ENCODE measurements around the gene TH. TPM values are rescaled to one million over a fixed set of nuclear protein-coding genes. Genes with fewer than 3 reads are reported as not detected.

TH gene
- total and polyA plus RNA-seq, 2 of the 8 experiments (the other 6 are each of a cell fraction or from before 2014, with no cell fraction given): 0.09 TPM; not detected in 1

DNA sequence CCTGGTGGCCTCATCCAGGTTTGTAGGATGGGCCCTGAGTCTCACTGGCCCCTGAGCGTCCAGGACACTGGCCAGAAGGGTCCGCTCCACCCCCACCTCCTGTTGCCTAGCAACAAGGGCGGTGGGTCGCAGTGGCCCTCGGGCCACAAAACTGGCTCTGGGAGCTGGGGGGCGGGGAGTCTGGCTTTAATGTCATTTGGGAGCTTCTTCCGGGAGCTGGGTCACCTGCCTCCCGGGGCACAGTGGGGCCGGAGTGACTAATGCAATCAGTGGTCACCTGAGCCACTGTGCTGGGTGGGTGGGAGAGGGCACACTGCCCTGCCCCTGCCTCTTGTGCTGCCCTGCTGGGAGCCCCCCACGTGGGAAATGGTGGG is 2.6 kb downstream of the TH start:
- Histone ChIP-seq H3K18ac (ENCODE audit: extremely low read depth, low read length) (no peak overlapping the region), H4K5ac (ENCODE audit: insufficient read length, low read depth, low read length) (no peak overlapping the region), H3K4me3 (ENCODE audit: extremely low read depth in 1 of 4, insufficient read depth in 2 of 4, low read depth in 3 of 4, low read length in 4 of 4) (no peak overlapping the region), H2AFZ (ENCODE audit: low read length) (no peak overlapping the region), H3K4me2 (ENCODE audit: insufficient read depth in 1 of 2, low read depth in 2 of 2, low read length in 2 of 2) (no peak overlapping the region), H2BK12ac (ENCODE audit: low read depth, low read length) (no peak overlapping the region), H3K27me3 (replicated peaks in 1 of 4; ENCODE audit: control insufficient read depth in 3 of 4, extremely low read depth in 1 of 4, insufficient read depth in 3 of 4, low read length in 3 of 4) (peaks cover 0 to 14% (median 0%) of the 10 kb centered on the region in 4 experiments; a peak in 3 of 7 replicates), H3K23me2 (ENCODE audit: low read depth, low read length) (no peaks in the 10 kb centered on the region), H3K14ac (ENCODE audit: insufficient read length) (no peak overlapping the region), H3K27ac (ENCODE audit: low read depth, low read length) (no peak overlapping the region), H3K79me2 (ENCODE audit: control insufficient read depth in 1 of 2, insufficient read depth in 2 of 2, low read length in 2 of 2) (no peaks in the 10 kb centered on the region), H4K20me1 (replicated peaks in 1 of 2; ENCODE audit: control insufficient read depth in 1 of 2, insufficient read depth in 2 of 2, low read length in 2 of 2) (no peaks in the 10 kb centered on the region), H3K56ac (replicated peaks; ENCODE audit: insufficient read length, low read depth, low read length) (no peak overlapping the region), H2BK120ac (replicated peaks; ENCODE audit: low read depth, low read length) (no peak overlapping the region), H3K9me3 (ENCODE audit: insufficient read depth in 2 of 2, low read depth in 1 of 2, low read length in 1 of 2) (no peaks in the 10 kb centered on the region), H4K8ac (ENCODE audit: extremely low read depth, insufficient read depth, low read length) (no peak overlapping the region), H2AK5ac (ENCODE audit: low read depth, low read length) (no peak overlapping the region), H3K9ac (replicated peaks in 1 of 4; ENCODE audit: extremely low read depth in 1 of 4, low read depth in 3 of 4, low read length in 3 of 4) (no peak overlapping the region), H4K91ac (replicated peaks; ENCODE audit: insufficient read length, low read length) (no peak overlapping the region), H3K79me1 (ENCODE audit: low read depth, low read length) (no peaks in the 10 kb centered on the region), H2BK20ac (ENCODE audit: low read length) (no peak overlapping the region), H3K36me3 (ENCODE audit: control insufficient read depth in 2 of 4, insufficient read depth in 4 of 4, low read length in 3 of 4) (no peaks in the 10 kb centered on the region; a peak in 1 of 8 replicates), H3K4me1 (replicated peaks in 1 of 4; ENCODE audit: control insufficient read depth in 3 of 4, insufficient read depth in 4 of 4, low read length in 3 of 4) (peaks cover 0 to 6% (median 1%) of the 10 kb centered on the region in 4 experiments; a peak in 2 of 7 replicates), H3K23ac (ENCODE audit: insufficient read length) (no peak overlapping the region), H3K4ac (replicated peaks; ENCODE audit: insufficient read length, low read depth, low read length) (no peak overlapping the region), H2BK5ac (ENCODE audit: low read depth, low read length) (no peak overlapping the region), H2BK15ac (ENCODE audit: low read length) (no peak overlapping the region)
- TF ChIP-seq RXRA (IDR thresholded peaks at IDR 0.05; ENCODE audit: insufficient read depth, low read depth, low read length): no peak
- no peak for TF ChIP-seq ATF2 (IDR thresholded peaks at IDR 0.05; ENCODE audit: low read length)
- TF ChIP-seq KDM5A (IDR thresholded peaks at IDR 0.05; ENCODE audit: low read length): no peak
- TF ChIP-seq NANOG (IDR thresholded peaks at IDR 0.05; ENCODE audit: insufficient read depth, low read depth, low read length, poor library complexity, severe bottlenecking): no peak
- no peak for TF ChIP-seq ASH2L (IDR thresholded peaks at IDR 0.05; ENCODE audit: low read length)
- TF ChIP-seq POLR2A (IDR thresholded peaks at IDR 0.05; ENCODE audit: control extremely low read depth in 1 of 2, low read depth in 2 of 2, low read length in 2 of 2): no peak
- no peak for TF ChIP-seq ATF3 (IDR thresholded peaks at IDR 0.05; ENCODE audit: insufficient read depth, low read depth, low read length)
- no peak for TF ChIP-seq SRF (IDR thresholded peaks at IDR 0.05; ENCODE audit: low read depth, low read length)
- CTCF ChIA-PET (ENCODE audit: partially characterized antibody): interaction anchor here (1.1 to 20.6 kb wide), 6 partner anchors 15 to 136 kb away, joined by 3 to 244 read pairs (median 6); partner anchors contain the start of gene INS
- POLR2A ChIA-PET (ENCODE audit: partially characterized antibody): no interaction called here
- no peak for DNase-seq (ENCODE audit: low read depth in 1 of 2, low spot score in 2 of 2)
- no peak for FAIRE-seq
- WGBS, 2 experiments (ENCODE audit: extremely low coverage in 1 of 2, insufficient coverage in 1 of 2, insufficient read length in 1 of 2, insufficient replicate concordance in 2 of 2, low coverage in 1 of 2, low lambda C conversion rate in 2 of 2, missing lambda C conversion rate in 1 of 2): 76% methylated on average over 9 of the region's 10 CpGs; no CpG with 5 or more reads in 1 of the 2 experiments
